GM18508 (cell line): Measurements from ENCODE around the gene CD80.
"Not testable (repeated sequence)": the region's sequence is repeated elsewhere in the genome, so short reads cannot be mapped to it uniquely, and the experiment has no call there.

Experiments used
- ATAC-seq: cut with Tn5 transposase; IDR thresholded peaks from one replicate; pipeline ENCODE4 v1.9.1; 2021; ENCODE audit warnings: moderate number of reproducible peaks; ENCODE audit not compliant: insufficient read depth, unreplicated experiment

CD80 gene

GRCh38 chr3:119559441-119559963 lies at the start of gene CD80:
TSS of gene CD80 (minus strand) at chr3:119559614. CDS start at chr3:119557728, 1,886 bp downstream.
- ATAC-seq = peak; percentile 28

- ATAC-seq = no peak
Observed at GRCh38 chr3:119608405-119609000, 49.1 kb upstream of the CD80 start.

- no peak for ATAC-seq
Observed at GRCh38 chr3:119604878-119605277, 45.5 kb upstream of the CD80 start.

GRCh38 chr3:119602676-119603075 lies 43.3 kb upstream of the CD80 start:
- no peak for ATAC-seq

- no peak for ATAC-seq
Observed at GRCh38 chr3:119601154-119601553, 41.7 kb upstream of the CD80 start.

GRCh38 chr3:119600732-119601131 lies 41.3 kb upstream of the CD80 start:
- ATAC-seq = peak; percentile 45

GRCh38 chr3:119599558-119600174 lies 40.3 kb upstream of the CD80 start:
- ATAC-seq = no peak

- peak; percentile 42 for ATAC-seq
Observed at GRCh38 chr3:119598410-119599098, 39.1 kb upstream of the CD80 start.

- no peak for ATAC-seq
Observed at GRCh38 chr3:119597548-119598288, 38.3 kb upstream of the CD80 start, which contains the start of gene PLA1A. TSS of gene PLA1A (plus strand) at chr3:119597885. CDS start at chr3:119597914, 29 bp downstream.

- no peak for ATAC-seq
Observed at GRCh38 chr3:119596398-119596797, 37.0 kb upstream of the CD80 start.

- ATAC-seq = no peak
Observed at GRCh38 chr3:119595639-119596334, 36.4 kb upstream of the CD80 start.

- not testable (repeated sequence) for ATAC-seq
Observed at GRCh38 chr3:119594929-119595328, 35.5 kb upstream of the CD80 start.

GRCh38 chr3:119594066-119594465 lies 34.7 kb upstream of the CD80 start:
- no peak for ATAC-seq

- ATAC-seq = no peak
Observed at GRCh38 chr3:119592861-119593260, 33.4 kb upstream of the CD80 start.

GRCh38 chr3:119590706-119591105 lies 31.3 kb upstream of the CD80 start:
- ATAC-seq = no peak

GRCh38 chr3:119589102-119589773 lies 29.8 kb upstream of the CD80 start:
- no peak for ATAC-seq

GRCh38 chr3:119588112-119588511 lies 28.7 kb upstream of the CD80 start:
- no peak for ATAC-seq

GRCh38 chr3:119586733-119587172 lies 27.3 kb upstream of the CD80 start:
- ATAC-seq = no peak

GRCh38 chr3:119585856-119586570 lies 26.6 kb upstream of the CD80 start:
- no peak for ATAC-seq
